H1 (cell line): ENCODE data around the gene PHYH. TPM values are rescaled to one million over a fixed set of nuclear protein-coding genes. Genes with fewer than 3 reads are reported as not detected.
A peak's percentile ranks its signal among the peaks of the same experiment; 100 is the strongest.
"Not testable (repeated sequence)": the region's sequence is repeated elsewhere in the genome, so short reads cannot be mapped to it uniquely, and the experiment has no call there.

Experiments used
- CTCF ChIA-PET: fragments of 300-600 bp; sonication (Branson Sonifier 250); formaldehyde crosslinking; loops from one replicate; lab custom pipeline; 2021; ENCODE audit not compliant: partially characterized antibody; lab: Charles Lee
- POLR2A ChIA-PET: fragments of 300-600 bp; sonication (Branson Sonifier 250); formaldehyde crosslinking; loops from one replicate; lab custom pipeline; 2021; ENCODE audit warnings: inconsistent platforms; ENCODE audit not compliant: partially characterized antibody; lab: Charles Lee
- DNase-seq, 2 experiments: peaks; one replicate each; pipeline versions ENCODE4 v3.0.0 to v3.0.0-alpha.2; 2010 to 2022; ENCODE audit warnings: low spot score in 2 of 2, low read depth in 1 of 2, mixed read lengths in 1 of 2
- FAIRE-seq: peaks from 2 replicates; lab custom pipeline; 2011; peaks lifted over from hg19 to GRCh38; lab: Jason Lieb, UNC
- H2AFZ ChIP-seq: 2 replicates; pipeline ENCODE4 v1.8.1; 2012; ENCODE audit warnings: low read length, inconsistent platforms
- H2AK5ac ChIP-seq: 2 replicates; pipeline ENCODE4 v1.6.1; 2013; ENCODE audit warnings: low read depth, low read length
- H2BK120ac ChIP-seq: replicated peaks from 2 replicates; pipeline ENCODE3; 2013; ENCODE audit warnings: low read depth, low read length, inconsistent platforms
- H2BK12ac ChIP-seq: 2 replicates; pipeline ENCODE4 v1.6.1; 2013; ENCODE audit warnings: low read depth, low read length
- H2BK15ac ChIP-seq: 2 replicates; pipeline ENCODE4 v1.6.1; 2013; ENCODE audit warnings: low read length
- H2BK20ac ChIP-seq: 2 replicates; pipeline ENCODE4 v1.6.1; 2013; ENCODE audit warnings: low read length
- H2BK5ac ChIP-seq: 2 replicates; pipeline ENCODE4 v1.6.1; 2013; ENCODE audit warnings: low read depth, low read length
- H3K14ac ChIP-seq: 2 replicates; pipeline ENCODE4 v1.6.1; 2013; ENCODE audit warnings: inconsistent platforms; ENCODE audit not compliant: insufficient read length
- H3K18ac ChIP-seq: 2 replicates; pipeline ENCODE4 v1.6.1; 2013; ENCODE audit warnings: low read length; ENCODE audit errors: extremely low read depth
- H3K23ac ChIP-seq: 2 replicates; pipeline ENCODE4 v1.6.1; 2013; ENCODE audit warnings: inconsistent platforms; ENCODE audit not compliant: insufficient read length
- H3K23me2 ChIP-seq: 2 replicates; pipeline ENCODE4 v1.6.1; 2013; ENCODE audit warnings: low read depth, low read length
- H3K27ac ChIP-seq: 2 replicates; pipeline ENCODE4 v1.6.1; 2011; ENCODE audit warnings: low read depth, low read length, inconsistent platforms
- H3K27me3 ChIP-seq, 4 experiments: replicated peaks in 1 of 4; 1 replicate in 1 of 4; 2 replicates in 3 of 4; pipeline versions ENCODE4 v1.6.1 to v1.8.1; 2011 to 2013; ENCODE audit warnings: low read length in 3 of 4, mild to moderate bottlenecking in 3 of 4, inconsistent platforms in 2 of 4, mixed read lengths in 2 of 4, moderate library complexity in 1 of 4; ENCODE audit not compliant: control insufficient read depth in 3 of 4, insufficient read depth in 3 of 4; ENCODE audit errors: extremely low read depth in 1 of 4
- H3K36me3 ChIP-seq, 4 experiments: 2 replicates each; pipeline versions ENCODE4 v1.6.1 to v1.8.1; 2011 to 2013; ENCODE audit warnings: mild to moderate bottlenecking in 4 of 4, low read length in 3 of 4, moderate library complexity in 2 of 4, control low read depth in 1 of 4, inconsistent platforms in 1 of 4; ENCODE audit not compliant: insufficient read depth in 4 of 4, control insufficient read depth in 2 of 4
- H3K4ac ChIP-seq: replicated peaks from 2 replicates; pipeline ENCODE3; 2013; ENCODE audit warnings: low read length, low read depth, mixed read lengths, inconsistent platforms; ENCODE audit not compliant: insufficient read length
- H3K4me1 ChIP-seq, 4 experiments: replicated peaks in 1 of 4; 1 replicate in 1 of 4; 2 replicates in 3 of 4; pipeline versions ENCODE4 v1.6.1 to v1.8.1; 2011 to 2013; ENCODE audit warnings: low read length in 3 of 4, inconsistent platforms in 2 of 4, mixed read lengths in 1 of 4; ENCODE audit not compliant: insufficient read depth in 4 of 4, control insufficient read depth in 3 of 4
- H3K4me2 ChIP-seq, 2 experiments: 2 replicates each; pipeline versions ENCODE4 v1.6.1 to v1.8.1; 2011 to 2013; ENCODE audit warnings: low read depth in 2 of 2, low read length in 2 of 2, control low read depth in 1 of 2, inconsistent platforms in 1 of 2, mild to moderate bottlenecking in 1 of 2; ENCODE audit not compliant: insufficient read depth in 1 of 2
- H3K4me3 ChIP-seq, 4 experiments: fragments of 200-600, 300-600 bp in 1 of 4; sonication (generic), shearing (Covaris generic), sonication (Bioruptor Twin) in 1 of 4; 2 replicates each; pipeline versions ENCODE4 v1.5.1 to v1.8.1; 2011 to 2016; ENCODE audit warnings: low read length in 4 of 4, low read depth in 3 of 4, control low read depth in 2 of 4, inconsistent platforms in 2 of 4, mild to moderate bottlenecking in 2 of 4, mixed read lengths in 1 of 4, moderate library complexity in 1 of 4; ENCODE audit not compliant: insufficient read depth in 2 of 4; ENCODE audit errors: extremely low read depth in 1 of 4
- H3K56ac ChIP-seq: replicated peaks from 2 replicates; pipeline ENCODE3; 2013; ENCODE audit warnings: low read depth, mild to moderate bottlenecking, mixed read lengths, low read length, inconsistent platforms; ENCODE audit not compliant: insufficient read length
- H3K79me1 ChIP-seq: 2 replicates; pipeline ENCODE4 v1.6.1; 2013; ENCODE audit warnings: low read depth, low read length, control low read depth
- H3K79me2 ChIP-seq, 2 experiments: 2 replicates each; pipeline versions ENCODE4 v1.6.1 to v1.8.1; 2012 to 2013; ENCODE audit warnings: low read length in 2 of 2, mild to moderate bottlenecking in 2 of 2, inconsistent platforms in 1 of 2; ENCODE audit not compliant: insufficient read depth in 2 of 2, control insufficient read depth in 1 of 2
- H3K9ac ChIP-seq, 4 experiments: replicated peaks in 1 of 4; 1 replicate in 1 of 4; 2 replicates in 3 of 4; pipeline versions ENCODE4 v1.6.1 to v1.8.1; 2011 to 2013; ENCODE audit warnings: low read depth in 3 of 4, low read length in 3 of 4, control low read depth in 2 of 4, mild to moderate bottlenecking in 2 of 4, moderate library complexity in 2 of 4, inconsistent platforms in 1 of 4; ENCODE audit errors: extremely low read depth in 1 of 4
- H3K9me3 ChIP-seq, 2 experiments: 2 replicates each; pipeline versions ENCODE4 v1.6.1 to v1.8.1; 2012 to 2013; ENCODE audit warnings: mild to moderate bottlenecking in 2 of 2, moderate library complexity in 2 of 2, control low read depth in 1 of 2, inconsistent platforms in 1 of 2, low read depth in 1 of 2, low read length in 1 of 2, mixed read lengths in 1 of 2; ENCODE audit not compliant: insufficient read depth in 2 of 2
- H4K20me1 ChIP-seq, 2 experiments: replicated peaks in 1 of 2; 2 replicates each; pipeline versions ENCODE3 to v1.8.1; 2011 to 2013; ENCODE audit warnings: inconsistent platforms in 2 of 2, low read length in 2 of 2, mild to moderate bottlenecking in 1 of 2; ENCODE audit not compliant: insufficient read depth in 2 of 2, control insufficient read depth in 1 of 2
- H4K5ac ChIP-seq: 2 replicates; pipeline ENCODE4 v1.6.1; 2013; ENCODE audit warnings: low read length, low read depth, mixed read lengths, inconsistent platforms; ENCODE audit not compliant: insufficient read length
- H4K8ac ChIP-seq: 2 replicates; pipeline ENCODE4 v1.8.0; 2013; ENCODE audit warnings: mild to moderate bottlenecking, moderate library complexity, low read length, inconsistent platforms; ENCODE audit not compliant: insufficient read depth; ENCODE audit errors: extremely low read depth
- H4K91ac ChIP-seq: replicated peaks from 2 replicates; pipeline ENCODE3; 2013; ENCODE audit warnings: low read length, mixed read lengths, inconsistent platforms; ENCODE audit not compliant: insufficient read length
- E2F6 ChIP-seq: IDR thresholded peaks from 2 replicates; pipeline ENCODE4 v1.6.1; 2012; ENCODE audit warnings: inconsistent platforms
- WGBS, 2 experiments: shearing (Covaris generic) in 1 of 2; methylation state at CpG; one replicate each; pipeline versions ENCODE4 v1.1.6 to v1.1.7; 2013 to 2015; ENCODE audit warnings: low lambda C conversion rate in 2 of 2, mixed read lengths in 2 of 2, inconsistent platforms in 1 of 2, low coverage in 1 of 2, missing lambda C conversion rate in 1 of 2; ENCODE audit not compliant: insufficient replicate concordance in 2 of 2, insufficient coverage in 1 of 2, insufficient read length in 1 of 2; ENCODE audit errors: extremely low coverage in 1 of 2, missing lambda C conversion rate in 1 of 2; 5-methylcytosine and 5-hydroxymethylcytosine counted together
- polyA plus RNA-seq, 7 experiments: library from polyadenylated mRNA; depleted of rRNA in 3 of 7; stranded (reverse) in 5 of 7; unstranded in 2 of 7; fragments of >200 nt in 5 of 7; fragments of 200-250 nt in 2 of 7; gene quantifications; 1 replicate in 5 of 7; 2 replicates in 1 of 7; 4 replicates in 1 of 7; pipeline versions ENCODE4 v1.2.1 to v1.2.3, GENCODE V29; 2011 to 2013; ENCODE audit warnings: missing spikeins in 2 of 7, mixed read lengths in 2 of 7
- total RNA-seq: library from RNA; stranded (reverse); fragmentation: NEBNext Ultra II Directional; extraction: Animal tissue kit (Norgen Biotek cat#: 25700); gene quantifications from 2 replicates; pipeline ENCODE4 v1.2.1, GENCODE V29; 2021

Gene PHYH
- total and polyA plus RNA-seq, 2 of the 8 experiments (the other 6 are each of a cell fraction or from before 2014, with no cell fraction given), result 22.0 to 22.7 TPM

- TF ChIP-seq E2F6, result no peak
These were observed 63.2 kb downstream of the PHYH start (continued) for GRCh38 chr10:13236638-13237037.

DNA sequence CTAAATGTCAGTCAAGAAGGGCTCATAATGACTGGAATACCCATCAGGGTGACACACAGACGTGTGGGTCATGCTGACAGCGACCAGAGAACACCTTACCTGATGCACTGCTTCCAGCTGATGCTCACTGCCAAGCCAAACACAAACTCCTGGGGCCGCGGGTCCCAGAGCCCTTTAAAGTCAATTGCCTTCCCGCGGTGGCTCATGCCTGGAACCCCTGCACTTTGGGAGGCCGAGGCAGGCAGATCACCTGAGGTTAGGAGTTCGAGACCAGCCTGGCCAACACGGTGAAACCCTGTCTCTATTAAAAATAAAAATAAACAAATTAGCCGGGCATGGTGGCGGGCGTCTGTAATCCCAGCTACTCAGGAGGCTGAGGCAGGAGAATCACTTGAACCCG lies 65.1 kb downstream of the PHYH start:
- H3K56ac ChIP-seq, H2AK5ac ChIP-seq, POLR2A ChIA-PET, H2BK5ac ChIP-seq, H4K20me1 ChIP-seq, H3K4me2 ChIP-seq, H3K4me3 ChIP-seq, CTCF ChIA-PET, H3K9ac ChIP-seq, FAIRE-seq, H3K36me3 ChIP-seq, H3K23ac ChIP-seq, H3K4ac ChIP-seq, H3K18ac ChIP-seq, H3K79me1 ChIP-seq, H3K9me3 ChIP-seq, H4K5ac ChIP-seq, H2AFZ ChIP-seq, H4K8ac ChIP-seq, H3K23me2 ChIP-seq, H3K79me2 ChIP-seq, H3K14ac ChIP-seq, H2BK15ac ChIP-seq, H2BK20ac ChIP-seq, H3K27me3 ChIP-seq, DNase-seq, H3K27ac ChIP-seq, H2BK120ac ChIP-seq: not testable (repeated sequence)
- peaks cover 4 to 20% (median 10%) of the 10 kb centered on the region in 4 experiments for H3K4me1 ChIP-seq
- 90% methylated on average over 13 of the region's 13 CpGs; no CpG with 5 or more reads in 1 of the 2 experiments for WGBS, 2 experiments
- H2BK12ac ChIP-seq, result peak overlapping the region; percentile 55; the same call in 1 of the 2 replicates
- peak overlapping the region; percentile 0 for H4K91ac ChIP-seq
